SK-N-SH treated with all-trans-retinoic acid at 6 μM for 48 hours (cell line): ENCODE data around the gene CCDC38.

Source experiments
- ATAC-seq: fragments of 200-7000 bp; cut with Tn5 transposase; 3 replicates; pipeline ENCODE4 v1.9.1; 2020; ENCODE audit warnings: mild to moderate bottlenecking, moderate library complexity
- ARNTL ChIP-seq: fragments of 450-650 bp; formaldehyde crosslinking; IDR thresholded peaks from 2 replicates; pipeline ENCODE4 v1.5.0; 2020; ENCODE audit warnings: low read depth, mild to moderate bottlenecking, moderate library complexity, borderline replicate concordance
- BACH2 ChIP-seq: fragments of 250-450 bp; sonication (Bioruptor Pico); IDR thresholded peaks from 2 replicates; pipeline ENCODE4 v1.9.0; 2021; ENCODE audit warnings: mild to moderate bottlenecking, borderline replicate concordance
- CSDC2 ChIP-seq: fragments of 250-450 bp; sonication (Bioruptor Pico); IDR thresholded peaks from 2 replicates; pipeline ENCODE4 v1.5.0; 2020; ENCODE audit warnings: mild to moderate bottlenecking, moderate library complexity
- ESRRG ChIP-seq: fragments of 250-450 bp; sonication (Bioruptor Pico); IDR thresholded peaks from 2 replicates; pipeline ENCODE4 v1.6.1; 2021; ENCODE audit warnings: mild to moderate bottlenecking
- GLIS3 ChIP-seq: fragments of 250-450 bp; sonication (Bioruptor Pico); IDR thresholded peaks from 2 replicates; pipeline ENCODE4 v1.5.0; 2020; ENCODE audit warnings: mild to moderate bottlenecking, moderate library complexity
- ISL1 ChIP-seq: fragments of 250-450 bp; sonication (Bioruptor Pico); IDR thresholded peaks from 2 replicates; pipeline ENCODE4 v2.1.2; 2022; ENCODE audit warnings: mild to moderate bottlenecking, moderate library complexity
- OSR1 ChIP-seq: fragments of 250-450 bp; sonication (Bioruptor Pico); IDR thresholded peaks from 2 replicates; pipeline ENCODE4 v1.8.0; 2022; ENCODE audit warnings: moderate library complexity, mild to moderate bottlenecking, inconsistent platforms
- PPARA ChIP-seq: fragments of 250-450 bp; sonication (Bioruptor Pico); IDR thresholded peaks from 2 replicates; pipeline ENCODE4 v1.5.0; 2020; ENCODE audit warnings: mild to moderate bottlenecking, borderline replicate concordance
- RARB ChIP-seq: fragments of 250-450 bp; sonication (Bioruptor Pico); IDR thresholded peaks from 2 replicates; pipeline ENCODE4 v1.8.0; 2021; ENCODE audit warnings: mild to moderate bottlenecking, moderate library complexity
- TCF4 ChIP-seq: fragments of 250-450 bp; sonication (Bioruptor Pico); IDR thresholded peaks from 2 replicates; pipeline ENCODE4 v1.8.0; 2021; ENCODE audit warnings: mild to moderate bottlenecking, moderate library complexity, borderline replicate concordance
- TOX ChIP-seq: fragments of 250-450 bp; sonication (Bioruptor Pico); IDR thresholded peaks from 2 replicates; pipeline ENCODE4 v1.8.0; 2021; ENCODE audit warnings: mild to moderate bottlenecking, moderate library complexity, borderline replicate concordance
- ZC3H10 ChIP-seq: fragments of 250-450 bp; sonication (Bioruptor Pico); IDR thresholded peaks from 2 replicates; pipeline ENCODE4 v1.5.1; 2021; ENCODE audit warnings: mild to moderate bottlenecking, moderate library complexity
- ZFP3 ChIP-seq: fragments of 250-450 bp; sonication (Bioruptor Pico); IDR thresholded peaks from 2 replicates; pipeline ENCODE4 v1.5.0; 2020; ENCODE audit warnings: mild to moderate bottlenecking, moderate library complexity
- ZFP30 ChIP-seq: fragments of 450-650 bp; formaldehyde crosslinking; IDR thresholded peaks from 2 replicates; pipeline ENCODE4 v1.5.0; 2022; ENCODE audit warnings: mild to moderate bottlenecking, moderate library complexity
- ZNF565 ChIP-seq: fragments of 450-650 bp; formaldehyde crosslinking; conservative IDR thresholded peaks from 2 replicates; pipeline ENCODE4 v1.5.0; 2020; ENCODE audit warnings: low read depth, mild to moderate bottlenecking, moderate library complexity
- ZNF8 ChIP-seq: fragments of 450-650 bp; formaldehyde crosslinking; IDR thresholded peaks from 2 replicates; pipeline ENCODE4 v1.5.0; 2020; ENCODE audit warnings: mild to moderate bottlenecking, moderate library complexity
- TF ChIP-seq, protein P1 (sequence below): fragments of 250-450 bp; sonication (Bioruptor Pico); IDR thresholded peaks from 2 replicates; pipeline ENCODE4 v1.8.0; 2021; ENCODE audit warnings: low read depth, mild to moderate bottlenecking, moderate library complexity, borderline replicate concordance
- TF ChIP-seq, protein P2 (sequence below): fragments of 250-450 bp; sonication (Bioruptor Pico); IDR thresholded peaks from 2 replicates; pipeline ENCODE4 v1.5.1; 2020; ENCODE audit warnings: low read depth, mild to moderate bottlenecking, moderate library complexity
- TF ChIP-seq, protein P3 (sequence below): fragments of 250-450 bp; sonication (Bioruptor Pico); IDR thresholded peaks from 2 replicates; pipeline ENCODE4 v1.5.0; 2020; ENCODE audit warnings: mild to moderate bottlenecking, moderate library complexity

Gene CCDC38

DNA sequence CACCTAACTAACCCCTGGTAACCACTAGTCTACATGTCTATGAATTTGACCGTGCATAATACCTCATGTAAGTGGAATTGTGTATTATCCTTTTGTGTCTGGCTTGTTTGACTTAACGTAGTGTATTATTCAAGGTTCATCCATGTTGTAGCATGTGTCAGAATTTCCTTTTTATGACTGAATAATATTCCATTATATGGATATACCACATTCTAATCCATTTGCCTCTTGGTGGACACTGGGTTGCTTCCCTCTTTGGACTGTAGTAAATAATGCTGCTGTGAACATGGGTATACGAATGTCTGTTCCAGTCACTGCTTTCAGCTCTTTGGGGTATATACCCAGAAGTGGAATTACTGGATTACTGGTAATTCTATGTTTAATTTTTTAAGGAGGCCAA, 80.4 kb downstream of the CCDC38 start:
- no peak for ATAC-seq
- TF ChIP-seq BACH2 (CRISPR knock-in tag) = no peak
- TF ChIP-seq, protein P1, sequence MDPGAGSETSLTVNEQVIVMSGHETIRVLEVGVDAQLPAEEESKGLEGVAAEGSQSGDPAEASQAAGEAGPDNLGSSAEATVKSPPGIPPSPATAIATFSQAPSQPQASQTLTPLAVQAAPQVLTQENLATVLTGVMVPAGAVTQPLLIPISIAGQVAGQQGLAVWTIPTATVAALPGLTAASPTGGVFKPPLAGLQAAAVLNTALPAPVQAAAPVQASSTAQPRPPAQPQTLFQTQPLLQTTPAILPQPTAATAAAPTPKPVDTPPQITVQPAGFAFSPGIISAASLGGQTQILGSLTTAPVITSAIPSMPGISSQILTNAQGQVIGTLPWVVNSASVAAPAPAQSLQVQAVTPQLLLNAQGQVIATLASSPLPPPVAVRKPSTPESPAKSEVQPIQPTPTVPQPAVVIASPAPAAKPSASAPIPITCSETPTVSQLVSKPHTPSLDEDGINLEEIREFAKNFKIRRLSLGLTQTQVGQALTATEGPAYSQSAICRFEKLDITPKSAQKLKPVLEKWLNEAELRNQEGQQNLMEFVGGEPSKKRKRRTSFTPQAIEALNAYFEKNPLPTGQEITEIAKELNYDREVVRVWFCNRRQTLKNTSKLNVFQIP = no peak
- no peak for TF ChIP-seq TOX (CRISPR knock-in tag)
- TF ChIP-seq, protein P2, sequence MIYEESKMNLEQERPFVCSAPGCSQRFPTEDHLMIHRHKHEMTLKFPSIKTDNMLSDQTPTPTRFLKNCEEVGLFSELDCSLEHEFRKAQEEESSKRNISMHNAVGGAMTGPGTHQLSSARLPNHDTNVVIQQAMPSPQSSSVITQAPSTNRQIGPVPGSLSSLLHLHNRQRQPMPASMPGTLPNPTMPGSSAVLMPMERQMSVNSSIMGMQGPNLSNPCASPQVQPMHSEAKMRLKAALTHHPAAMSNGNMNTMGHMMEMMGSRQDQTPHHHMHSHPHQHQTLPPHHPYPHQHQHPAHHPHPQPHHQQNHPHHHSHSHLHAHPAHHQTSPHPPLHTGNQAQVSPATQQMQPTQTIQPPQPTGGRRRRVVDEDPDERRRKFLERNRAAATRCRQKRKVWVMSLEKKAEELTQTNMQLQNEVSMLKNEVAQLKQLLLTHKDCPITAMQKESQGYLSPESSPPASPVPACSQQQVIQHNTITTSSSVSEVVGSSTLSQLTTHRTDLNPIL (CRISPR knock-in tag) = no peak
- peak; percentile 99 for TF ChIP-seq ZNF8
- TF ChIP-seq, all 23 proteins: peak for 1

DNA sequence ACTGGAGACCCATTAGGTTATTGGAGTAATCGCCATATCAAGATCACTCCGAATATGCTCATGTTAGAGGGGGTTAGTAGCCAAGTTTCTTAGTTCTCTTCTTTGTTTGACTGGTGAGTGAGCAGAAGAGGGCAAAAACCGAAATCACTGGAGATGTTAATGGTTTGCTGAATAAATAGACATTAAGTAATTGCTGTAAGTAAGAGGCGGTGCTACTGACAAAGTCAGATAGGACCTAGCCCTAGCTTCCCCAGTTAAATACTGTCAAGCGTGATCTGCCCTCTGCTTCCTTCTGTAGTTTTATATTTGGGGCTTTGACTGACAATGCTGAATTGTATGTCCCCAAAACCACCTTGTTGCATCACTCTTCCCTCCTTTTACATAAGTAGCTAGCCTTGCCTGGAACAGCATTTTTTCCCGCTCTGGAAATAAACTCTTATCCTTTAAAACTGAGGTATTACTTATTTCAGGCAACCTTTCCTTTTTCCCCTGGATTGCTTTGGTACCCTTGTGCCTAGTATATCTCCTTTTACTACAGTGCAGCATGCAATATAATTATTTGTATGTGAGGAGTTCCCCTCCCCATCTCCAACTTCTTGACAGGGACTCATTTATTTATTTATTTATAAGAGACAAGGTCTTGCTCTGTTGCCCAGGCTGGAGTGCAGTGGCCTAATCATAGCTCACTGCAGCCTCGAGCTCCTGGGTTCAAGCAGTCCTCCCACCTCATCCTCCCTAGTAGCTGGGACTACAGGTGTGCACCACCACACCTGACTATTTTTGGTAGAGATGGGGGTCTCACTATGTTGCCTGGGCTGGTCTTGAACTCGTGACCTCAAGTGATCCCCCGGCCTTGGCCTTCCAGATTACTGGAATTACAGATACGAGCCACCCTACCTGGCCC, 82.2 kb downstream of the CCDC38 start:
- ATAC-seq = no peak
- TF ChIP-seq ARNTL (no peak), ESRRG (CRISPR knock-in tag) (no peak), ISL1 (CRISPR knock-in tag) (no peak), ZC3H10 (CRISPR knock-in tag) (no peak), ZNF565 (CRISPR knock-in tag) (no peak), GLIS3 (CRISPR knock-in tag) (no peak), CSDC2 (CRISPR knock-in tag) (no peak), OSR1 (CRISPR knock-in tag) (no peak), ZFP30 (CRISPR knock-in tag) (no peak)
- TF ChIP-seq, protein P2 (CRISPR knock-in tag) = no peak
- TF ChIP-seq, protein P3, sequence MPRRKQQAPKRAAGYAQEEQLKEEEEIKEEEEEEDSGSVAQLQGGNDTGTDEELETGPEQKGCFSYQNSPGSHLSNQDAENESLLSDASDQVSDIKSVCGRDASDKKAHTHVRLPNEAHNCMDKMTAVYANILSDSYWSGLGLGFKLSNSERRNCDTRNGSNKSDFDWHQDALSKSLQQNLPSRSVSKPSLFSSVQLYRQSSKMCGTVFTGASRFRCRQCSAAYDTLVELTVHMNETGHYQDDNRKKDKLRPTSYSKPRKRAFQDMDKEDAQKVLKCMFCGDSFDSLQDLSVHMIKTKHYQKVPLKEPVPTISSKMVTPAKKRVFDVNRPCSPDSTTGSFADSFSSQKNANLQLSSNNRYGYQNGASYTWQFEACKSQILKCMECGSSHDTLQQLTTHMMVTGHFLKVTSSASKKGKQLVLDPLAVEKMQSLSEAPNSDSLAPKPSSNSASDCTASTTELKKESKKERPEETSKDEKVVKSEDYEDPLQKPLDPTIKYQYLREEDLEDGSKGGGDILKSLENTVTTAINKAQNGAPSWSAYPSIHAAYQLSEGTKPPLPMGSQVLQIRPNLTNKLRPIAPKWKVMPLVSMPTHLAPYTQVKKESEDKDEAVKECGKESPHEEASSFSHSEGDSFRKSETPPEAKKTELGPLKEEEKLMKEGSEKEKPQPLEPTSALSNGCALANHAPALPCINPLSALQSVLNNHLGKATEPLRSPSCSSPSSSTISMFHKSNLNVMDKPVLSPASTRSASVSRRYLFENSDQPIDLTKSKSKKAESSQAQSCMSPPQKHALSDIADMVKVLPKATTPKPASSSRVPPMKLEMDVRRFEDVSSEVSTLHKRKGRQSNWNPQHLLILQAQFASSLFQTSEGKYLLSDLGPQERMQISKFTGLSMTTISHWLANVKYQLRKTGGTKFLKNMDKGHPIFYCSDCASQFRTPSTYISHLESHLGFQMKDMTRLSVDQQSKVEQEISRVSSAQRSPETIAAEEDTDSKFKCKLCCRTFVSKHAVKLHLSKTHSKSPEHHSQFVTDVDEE (CRISPR knock-in tag) = no peak

DNA sequence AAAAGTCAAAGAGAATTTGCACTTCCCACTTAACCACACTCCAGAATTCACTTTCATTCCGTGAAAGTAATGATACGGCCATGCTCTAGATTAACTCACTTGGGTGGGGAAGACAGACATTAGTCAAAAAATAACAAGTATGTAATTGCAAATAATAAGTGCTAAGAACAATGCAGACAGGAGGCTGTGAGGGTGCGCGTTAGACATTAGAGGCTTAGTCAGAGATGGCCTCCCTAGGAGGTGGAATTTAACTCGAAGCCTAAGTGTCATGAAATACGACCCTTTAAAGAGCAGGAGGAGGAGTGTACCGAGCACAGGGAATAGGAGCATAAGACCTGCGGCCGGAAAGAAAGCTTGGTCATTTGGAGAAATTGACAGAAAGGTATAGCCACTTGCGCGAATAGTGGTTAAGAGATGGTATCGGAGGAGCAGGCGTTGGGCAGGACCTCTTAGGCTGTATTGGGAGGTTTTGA, 83.0 kb downstream of the CCDC38 start:
- no peak for TF ChIP-seq ZFP3 (CRISPR knock-in tag)
- no peak for TF ChIP-seq RARB
- no peak for TF ChIP-seq CSDC2 (CRISPR knock-in tag)
- TF ChIP-seq, protein P1 = no peak
- TF ChIP-seq ZNF565 (CRISPR knock-in tag) = no peak
- no peak for TF ChIP-seq TCF4 (CRISPR knock-in tag)
- no peak for TF ChIP-seq ARNTL
- no peak for TF ChIP-seq ZFP30 (CRISPR knock-in tag)
- TF ChIP-seq PPARA (CRISPR knock-in tag) = no peak
- TF ChIP-seq OSR1 (CRISPR knock-in tag) = no peak
- TF ChIP-seq, protein P2 (CRISPR knock-in tag) = no peak
- ATAC-seq = peak; percentile 53
